Pulmonary artery endothelial cell (primary cell): ENCODE data around the gene MARK2. TPM values are rescaled to one million over a fixed set of nuclear protein-coding genes. Genes with fewer than 3 reads are reported as not detected.

ENCODE experiments used
- DNase-seq: peaks from one replicate; pipeline ENCODE4 v3.0.0-alpha.2; 2011; ENCODE audit warnings: low read depth, low spot score
- total RNA-seq: library from RNA; depleted of rRNA; stranded (reverse); fragments of >200 nt; gene quantifications from 2 replicates; pipeline ENCODE4 v1.2.3, GENCODE V29; 2014

Gene MARK2
- total RNA-seq, 1 donor from 2014 or later: 9.2 TPM

GRCh38 chr11:63879598-63880402 is 40.9 kb downstream of the MARK2 start:
- DNase-seq: no peak

DNA sequence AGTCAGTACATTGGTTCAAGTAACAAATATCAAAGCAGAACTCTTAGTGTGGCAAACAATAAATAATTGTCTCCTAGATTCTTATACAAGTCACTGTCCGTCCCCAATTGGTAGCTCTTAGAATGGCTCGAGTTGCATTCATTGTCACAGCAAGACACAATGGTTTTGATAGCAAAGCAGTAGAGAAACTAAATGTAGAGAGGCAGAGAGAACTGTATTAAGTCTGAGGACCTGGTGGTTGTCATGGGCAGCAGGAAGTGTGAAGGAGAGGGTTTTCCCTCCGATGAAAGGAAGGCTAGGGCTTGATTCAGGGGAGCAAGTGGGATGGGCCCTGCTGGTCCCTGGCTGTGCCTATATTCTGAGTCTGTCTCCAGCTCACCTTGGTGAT is 41.5 kb downstream of the MARK2 start:
- DNase-seq: no peak

DNA sequence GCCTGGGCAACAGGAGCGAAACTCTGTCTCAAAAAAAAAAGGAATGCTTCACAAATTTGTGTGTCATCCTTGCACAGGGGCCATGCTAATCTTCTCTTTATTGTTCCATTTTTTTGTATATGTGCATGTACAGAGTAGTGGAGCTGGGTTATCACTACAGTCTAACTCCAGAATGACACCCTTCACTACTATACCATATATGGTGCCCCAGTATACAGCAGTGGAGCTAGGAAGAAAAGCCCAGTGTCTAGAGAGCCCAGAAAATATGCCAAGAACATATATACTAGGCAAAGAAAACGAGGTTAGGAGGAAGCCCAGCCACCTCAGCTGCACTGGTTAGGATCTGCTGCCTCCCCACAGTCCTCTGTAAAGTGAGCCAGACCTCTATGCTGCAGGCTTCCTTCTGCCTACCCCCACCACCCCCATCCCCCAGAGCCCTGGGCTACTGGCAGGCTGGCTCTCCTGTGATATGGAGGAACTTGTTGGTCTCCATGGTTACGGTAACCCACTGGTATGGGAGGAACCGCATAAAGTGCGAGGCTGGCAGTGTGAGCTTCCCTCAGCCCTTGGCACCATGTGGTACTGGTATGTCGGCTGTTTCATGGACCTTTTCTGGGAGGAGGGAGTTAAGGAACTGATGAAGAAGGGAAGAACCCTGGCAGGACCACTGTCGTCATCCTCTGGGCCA is 43.8 kb downstream of the MARK2 start:
- no peak for DNase-seq

GRCh38 chr11:63883791-63884190 is 44.9 kb downstream of the MARK2 start:
- no peak for DNase-seq

- DNase-seq: no peak
These were observed 45.5 kb downstream of the MARK2 start for GRCh38 chr11:63884196-63884932.

GRCh38 chr11:63887386-63887999 is 48.6 kb downstream of the MARK2 start:
- DNase-seq: no peak

GRCh38 chr11:63888170-63889086 is 49.5 kb downstream of the MARK2 start:
- DNase-seq: no peak

DNA sequence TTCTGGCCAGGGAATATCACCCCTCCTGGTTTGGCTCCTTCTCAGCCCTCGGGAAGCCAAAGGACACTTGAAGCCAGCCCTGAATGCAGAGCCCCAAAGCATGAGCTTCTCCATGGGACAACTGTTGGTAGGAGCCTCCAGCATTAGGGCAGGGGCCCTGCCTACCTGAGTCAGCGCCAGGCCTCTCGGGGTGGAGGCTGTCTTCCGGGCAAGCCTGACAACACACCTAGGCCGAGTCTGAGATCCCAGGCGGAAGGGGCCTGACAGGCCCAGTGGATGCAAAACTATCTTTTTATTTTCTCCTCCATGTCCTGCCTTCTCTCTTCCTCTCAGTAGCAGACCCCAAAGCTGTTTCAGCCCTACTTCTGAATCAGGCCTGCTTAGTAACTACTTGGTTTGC is 50.4 kb downstream of the MARK2 start:
- DNase-seq: no peak

- no peak for DNase-seq
These were observed 51.5 kb downstream of the MARK2 start for GRCh38 chr11:63890368-63890767.

DNA sequence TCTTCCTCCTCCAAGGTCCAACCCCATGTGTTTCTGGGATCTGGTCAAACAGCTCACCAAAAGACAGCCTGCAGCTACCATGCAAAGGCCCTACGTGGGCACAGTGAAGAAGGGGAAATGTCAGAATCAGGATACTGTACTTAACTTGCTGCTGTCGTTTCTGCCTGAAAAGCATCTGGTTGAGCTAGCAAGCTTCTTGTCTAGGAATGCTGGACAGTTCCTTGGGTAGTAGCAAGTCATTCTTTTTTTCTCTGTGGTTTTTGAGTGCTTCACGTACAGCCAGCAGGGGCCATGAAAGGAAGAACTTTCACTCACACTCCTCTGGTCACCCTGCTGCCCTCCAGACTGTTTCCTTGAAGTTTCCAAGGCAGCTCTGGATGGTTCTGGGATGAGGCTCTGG is 53.3 kb downstream of the MARK2 start:
- no peak for DNase-seq

DNA sequence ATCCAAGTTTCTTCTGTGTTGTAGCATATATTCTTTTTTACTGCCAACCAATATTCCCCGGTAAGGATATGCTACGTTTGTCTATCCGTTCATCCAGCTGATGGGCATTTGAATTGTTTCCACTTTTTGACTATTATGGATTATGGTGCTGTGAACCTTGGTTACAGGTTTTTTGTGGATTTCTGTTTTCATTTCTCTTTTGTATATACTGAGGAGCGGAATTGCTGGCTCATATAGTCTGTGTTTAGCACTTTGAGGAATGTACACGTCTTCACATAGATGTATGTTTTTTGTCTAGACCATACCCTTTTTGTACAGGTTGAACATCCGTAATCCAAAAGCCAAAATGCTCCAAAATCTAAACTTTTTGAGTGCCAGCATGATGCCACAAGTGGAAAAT is 54.4 kb downstream of the MARK2 start:
- no peak for DNase-seq

DNA sequence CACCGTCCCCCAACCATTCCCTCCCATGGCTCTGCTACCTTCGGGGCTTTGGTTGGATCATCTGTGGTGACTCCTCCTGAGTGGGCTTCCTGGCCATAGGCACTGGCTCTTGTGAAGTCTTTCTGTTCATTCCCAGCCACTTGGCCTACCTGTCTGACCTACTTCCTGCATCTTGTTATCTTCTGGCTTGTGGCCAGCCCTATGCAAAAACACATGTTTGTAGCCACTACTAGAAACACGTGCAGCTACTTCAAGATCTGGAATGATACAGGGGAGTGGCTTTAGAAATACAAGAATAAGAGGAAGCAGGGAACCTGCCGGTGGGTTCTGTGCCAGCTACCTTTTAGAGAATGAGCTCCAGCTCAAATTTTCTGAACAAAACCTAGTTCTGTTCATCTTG is 57.2 kb downstream of the MARK2 start:
- DNase-seq: no peak

GRCh38 chr11:63897459-63898146 is 58.7 kb downstream of the MARK2 start:
- DNase-seq: no peak

- DNase-seq: no peak
These were observed 62.8 kb downstream of the MARK2 start for GRCh38 chr11:63901660-63902059.

DNA sequence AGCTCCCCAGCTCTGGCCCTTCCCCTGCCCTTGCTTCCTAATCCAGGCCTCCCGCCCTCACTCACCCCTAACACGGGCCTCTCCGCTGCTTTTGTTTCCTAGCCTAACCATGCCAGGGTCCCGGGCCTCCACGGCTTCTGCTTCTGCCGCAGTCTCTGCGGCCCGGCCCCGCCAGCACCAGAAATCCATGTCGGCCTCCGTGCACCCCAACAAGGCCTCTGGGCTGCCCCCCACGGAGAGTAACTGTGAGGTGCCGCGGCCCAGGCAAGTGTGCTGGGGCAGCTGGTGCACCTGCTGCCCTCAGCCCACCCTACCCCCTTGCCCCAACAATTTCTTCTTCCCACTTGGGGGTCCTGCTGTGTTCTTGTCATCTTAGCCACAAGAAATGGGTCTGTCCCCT is 65.0 kb downstream of the MARK2 start:
- DNase-seq: no peak

DNA sequence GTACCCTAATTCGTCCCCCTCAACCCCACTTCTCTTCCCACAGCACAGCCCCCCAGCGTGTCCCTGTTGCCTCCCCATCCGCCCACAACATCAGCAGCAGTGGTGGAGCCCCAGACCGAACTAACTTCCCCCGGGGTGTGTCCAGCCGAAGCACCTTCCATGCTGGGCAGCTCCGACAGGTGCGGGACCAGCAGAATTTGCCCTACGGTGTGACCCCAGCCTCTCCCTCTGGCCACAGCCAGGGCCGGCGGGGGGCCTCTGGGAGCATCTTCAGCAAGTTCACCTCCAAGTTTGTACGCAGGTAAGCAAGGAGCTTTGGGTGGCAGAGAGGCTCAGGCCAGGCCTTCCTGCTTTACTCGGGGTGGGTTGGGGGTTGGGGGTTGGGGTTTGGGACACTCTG is 65.8 kb downstream of the MARK2 start:
- no peak for DNase-seq

DNA sequence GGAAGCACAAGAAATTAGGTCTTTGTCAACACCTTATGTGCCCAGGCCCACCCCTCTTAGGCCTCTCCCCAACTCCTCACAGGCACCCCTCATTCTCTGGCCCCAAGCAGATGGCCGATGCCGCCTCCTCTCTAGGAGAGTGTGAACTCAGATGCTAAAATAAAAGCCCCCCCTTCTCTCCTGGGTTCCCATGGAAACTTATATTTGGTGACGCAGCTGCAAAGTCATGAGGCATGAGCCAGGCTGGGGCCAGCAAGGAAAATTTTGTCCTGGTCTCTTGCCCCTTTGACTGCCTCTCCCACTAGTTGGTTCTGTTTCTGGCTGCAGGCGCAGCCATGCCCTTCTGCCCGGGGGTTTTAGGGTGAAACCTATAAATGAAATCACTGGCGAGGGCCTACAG is 66.3 kb downstream of the MARK2 start:
- no peak for DNase-seq

DNA sequence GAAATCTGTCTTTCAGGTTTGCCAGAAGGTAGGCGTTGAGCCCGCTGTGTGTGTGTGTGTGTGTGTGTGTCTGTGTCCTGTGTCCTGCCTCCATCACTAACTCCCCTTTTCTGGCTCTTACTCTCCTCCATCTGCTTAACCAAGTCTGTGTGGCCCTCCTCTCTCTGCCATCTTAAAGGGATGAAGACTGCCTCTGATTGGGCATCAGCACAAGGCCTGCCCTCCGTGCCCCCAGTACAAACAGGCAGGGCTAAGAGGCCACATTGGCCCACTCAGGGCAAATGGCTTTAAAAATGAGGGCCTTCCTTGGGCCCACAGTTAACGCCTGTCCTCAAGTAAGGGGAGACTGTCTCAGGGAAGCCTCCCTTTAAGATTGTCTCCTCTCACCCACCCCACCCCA is 67.2 kb downstream of the MARK2 start:
- no peak for DNase-seq

GRCh38 chr11:63906585-63906984 is 67.7 kb downstream of the MARK2 start:
- no peak for DNase-seq

DNA sequence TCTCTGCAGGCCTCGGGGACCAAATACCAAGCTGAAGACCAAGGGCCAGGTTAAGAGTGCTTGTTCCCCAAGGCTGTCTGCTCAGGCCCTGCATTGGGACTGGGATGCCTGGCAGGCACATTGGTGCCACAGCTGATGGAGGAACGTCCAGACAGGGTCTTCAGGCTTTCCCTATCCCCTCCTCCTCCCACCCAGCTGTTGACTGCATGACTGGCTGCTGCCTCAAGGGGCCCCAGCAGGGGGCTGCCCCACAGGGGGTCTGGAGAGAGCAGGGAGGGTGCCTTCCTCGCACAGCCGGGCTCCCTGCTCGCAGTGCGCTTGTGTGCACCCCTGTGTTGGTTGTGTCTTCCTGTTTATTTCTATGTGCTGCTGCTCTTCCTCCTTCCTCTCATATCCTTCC is 68.2 kb downstream of the MARK2 start:
- no peak for DNase-seq
